ENCODE measurements around the gene SH3GLB1.
"Not testable (repeated sequence)": the region's sequence is repeated elsewhere in the genome, so short reads cannot be mapped to it uniquely, and the experiment has no call there.

SH3GLB1 gene

GRCh38 chr1:86704458-86704971, at the start of gene SH3GLB1:
TSS of gene SH3GLB1 (plus strand) at chr1:86704576. CDS start at chr1:86704900, 324 bp downstream.
- peak in 55 of 56 donors; percentile 49 to 92 (median 83) for DNase-seq

- DNase-seq = not testable (repeated sequence)
These were observed 46.0 kb upstream of the SH3GLB1 start for GRCh38 chr1:86658381-86658780.

GRCh38 chr1:86666368-86666767, 38.0 kb upstream of the SH3GLB1 start:
- no peak for DNase-seq

GRCh38 chr1:86687595-86687994, 16.8 kb upstream of the SH3GLB1 start:
- DNase-seq = no peak

- no peak for DNase-seq
These were observed 11.7 kb upstream of the SH3GLB1 start for GRCh38 chr1:86692641-86693040.

GRCh38 chr1:86695400-86695799, 9.0 kb upstream of the SH3GLB1 start:
- DNase-seq = no peak

GRCh38 chr1:86696522-86696921, 7.9 kb upstream of the SH3GLB1 start:
- no peak for DNase-seq

GRCh38 chr1:86699186-86699585, 5.2 kb upstream of the SH3GLB1 start:
- no peak for DNase-seq

- no peak for DNase-seq
These were observed 2.6 kb upstream of the SH3GLB1 start for GRCh38 chr1:86701731-86702130.

GRCh38 chr1:86702954-86703494, 1.4 kb upstream of the SH3GLB1 start:
- not testable (repeated sequence) for DNase-seq

GRCh38 chr1:86703696-86704457, 499 bp upstream of the SH3GLB1 start:
- DNase-seq = peak in 39 of 56 donors; percentile 28 to 90 (median 69)

- DNase-seq = peak in 46 of 56 donors; percentile 13 to 80 (median 58)
These were observed 742 bp downstream of the SH3GLB1 start for GRCh38 chr1:86704972-86705664.

- DNase-seq = no peak
These were observed 1.2 kb downstream of the SH3GLB1 start for GRCh38 chr1:86705665-86705985.

GRCh38 chr1:86706018-86706635, 1.8 kb downstream of the SH3GLB1 start:
- no peak for DNase-seq

- DNase-seq = no peak
These were observed 4.5 kb downstream of the SH3GLB1 start for GRCh38 chr1:86708920-86709319.

- DNase-seq = no peak
These were observed 7.9 kb downstream of the SH3GLB1 start for GRCh38 chr1:86712088-86712860.

- DNase-seq = no peak
These were observed 9.1 kb downstream of the SH3GLB1 start for GRCh38 chr1:86713477-86713876.

- DNase-seq = no peak
These were observed 9.8 kb downstream of the SH3GLB1 start for GRCh38 chr1:86714159-86714558.

GRCh38 chr1:86714561-86715244, 10.3 kb downstream of the SH3GLB1 start:
- no peak for DNase-seq

- DNase-seq = no peak
These were observed 14.4 kb downstream of the SH3GLB1 start for GRCh38 chr1:86718786-86719185.

GRCh38 chr1:86731416-86731815, 27.0 kb downstream of the SH3GLB1 start:
- no peak for DNase-seq

All from nucleus accumbens (tissue), 56 donors.